Measurements from ENCODE around the gene CHAT.

DNA sequence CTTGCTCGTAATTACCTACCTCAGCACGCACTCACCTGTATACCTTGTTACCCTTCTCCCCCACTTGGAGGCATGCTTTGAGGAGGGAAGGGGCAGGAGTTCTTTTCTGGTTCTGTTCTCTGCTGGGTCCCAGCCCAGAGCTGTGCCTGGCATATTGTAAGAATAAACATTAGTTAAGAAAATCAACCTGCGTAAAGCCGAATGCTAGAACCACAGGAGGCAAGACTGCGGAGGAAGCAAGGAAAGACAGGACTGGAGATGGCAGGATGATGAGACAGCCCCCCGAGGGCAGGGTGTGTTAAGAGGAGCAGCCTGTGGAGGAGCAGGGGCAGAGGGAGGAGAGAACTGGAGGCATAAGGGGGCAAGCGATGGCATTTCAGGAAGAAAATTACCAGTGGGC lies 75.1 kb downstream of the CHAT start:
- TF ChIP-seq, protein P1, sequence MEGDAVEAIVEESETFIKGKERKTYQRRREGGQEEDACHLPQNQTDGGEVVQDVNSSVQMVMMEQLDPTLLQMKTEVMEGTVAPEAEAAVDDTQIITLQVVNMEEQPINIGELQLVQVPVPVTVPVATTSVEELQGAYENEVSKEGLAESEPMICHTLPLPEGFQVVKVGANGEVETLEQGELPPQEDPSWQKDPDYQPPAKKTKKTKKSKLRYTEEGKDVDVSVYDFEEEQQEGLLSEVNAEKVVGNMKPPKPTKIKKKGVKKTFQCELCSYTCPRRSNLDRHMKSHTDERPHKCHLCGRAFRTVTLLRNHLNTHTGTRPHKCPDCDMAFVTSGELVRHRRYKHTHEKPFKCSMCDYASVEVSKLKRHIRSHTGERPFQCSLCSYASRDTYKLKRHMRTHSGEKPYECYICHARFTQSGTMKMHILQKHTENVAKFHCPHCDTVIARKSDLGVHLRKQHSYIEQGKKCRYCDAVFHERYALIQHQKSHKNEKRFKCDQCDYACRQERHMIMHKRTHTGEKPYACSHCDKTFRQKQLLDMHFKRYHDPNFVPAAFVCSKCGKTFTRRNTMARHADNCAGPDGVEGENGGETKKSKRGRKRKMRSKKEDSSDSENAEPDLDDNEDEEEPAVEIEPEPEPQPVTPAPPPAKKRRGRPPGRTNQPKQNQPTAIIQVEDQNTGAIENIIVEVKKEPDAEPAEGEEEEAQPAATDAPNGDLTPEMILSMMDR (IDR thresholded peaks at IDR 0.05) = no peak
- no peak for TF ChIP-seq POLR2AphosphoS5 (IDR thresholded peaks at IDR 0.05; ENCODE audit: low read depth, low read length)

Data from Panc1 (cell line).